Nephron (organoid): Measurements from ENCODE around the gene CFAP119.

Experiments
- H3K27ac Mint-ChIP-seq, 3 experiments: 2 replicates each; pipeline ENCODE4 v1.8.0; 2020; ENCODE audit warnings: mixed read lengths in 3 of 3, mild to moderate bottlenecking in 2 of 3, moderate library complexity in 1 of 3
- H3K27me3 Mint-ChIP-seq: 2 replicates; pipeline ENCODE4 v1.8.0; 2021; ENCODE audit warnings: low read depth, mild to moderate bottlenecking, moderate library complexity, mixed read lengths
- H3K36me3 Mint-ChIP-seq: 2 replicates; pipeline ENCODE4 v1.8.0; 2020; ENCODE audit warnings: low read depth, mixed read lengths
- H3K4me1 Mint-ChIP-seq: 2 replicates; pipeline ENCODE4 v1.8.0; 2020; ENCODE audit warnings: mixed read lengths
- H3K4me3 Mint-ChIP-seq, 3 experiments: 2 replicates each; pipeline ENCODE4 v1.8.0; 2020; ENCODE audit warnings: mild to moderate bottlenecking in 3 of 3, mixed read lengths in 3 of 3, moderate library complexity in 2 of 3
- H3K9me3 Mint-ChIP-seq: 2 replicates; pipeline ENCODE4 v1.8.0; 2020; ENCODE audit warnings: mixed read lengths
- TF ChIP-seq, protein P1 (sequence below), 3 experiments: fragments of 200-600 bp; sonication (generic); IDR thresholded peaks; one replicate each; pipeline ENCODE4 v1.5.0; 2021; ENCODE audit warnings: antibody characterized with exemption in 3 of 3; ENCODE audit not compliant: unreplicated experiment in 3 of 3

The CFAP119 gene

DNA sequence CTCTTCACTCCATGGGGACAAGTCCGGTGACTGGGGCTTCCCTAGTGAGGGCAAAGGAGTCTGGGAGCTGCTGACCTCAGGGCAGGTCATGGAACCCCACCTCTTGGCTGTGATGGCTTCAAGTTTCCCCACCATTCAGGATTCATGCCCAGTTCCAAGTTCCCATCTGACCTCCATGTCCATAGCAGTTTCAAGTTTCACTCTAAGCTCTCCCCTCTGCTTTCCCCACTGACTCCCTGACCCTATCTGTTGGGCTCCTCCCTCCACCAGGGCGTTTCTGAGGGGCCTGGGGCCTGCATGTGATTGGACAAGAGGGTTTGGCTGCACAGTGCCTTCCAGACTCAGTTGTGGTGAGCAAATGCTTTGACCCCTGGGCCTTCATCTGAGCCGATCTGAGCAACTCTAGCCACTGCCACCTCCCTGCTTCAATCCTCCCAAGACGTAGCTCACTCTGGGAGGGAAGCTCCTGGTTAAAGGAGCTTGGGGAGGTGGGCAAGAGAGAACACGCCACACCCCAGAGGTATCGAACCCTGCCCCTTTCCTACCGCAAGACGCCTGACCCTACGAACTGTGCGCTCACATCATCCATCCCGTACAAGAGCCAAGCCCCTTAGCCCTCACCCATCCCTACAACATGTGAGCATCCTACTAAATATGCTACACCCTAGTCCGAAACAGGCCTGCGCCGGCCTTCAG lies 16.8 kb upstream of the CFAP119 start:
- H3K36me3 Mint-ChIP-seq, result peaks cover 29% of the 10 kb centered on the region
- H3K27ac Mint-ChIP-seq, result peak overlapping the region; percentile 63 to 92 (median 75)
- no peaks in the 10 kb centered on the region for H3K27me3 Mint-ChIP-seq
- H3K4me3 Mint-ChIP-seq, result peak overlapping the region; percentile 61 to 91 (median 73)
- no peaks in the 10 kb centered on the region for H3K9me3 Mint-ChIP-seq
- TF ChIP-seq, protein P1, sequence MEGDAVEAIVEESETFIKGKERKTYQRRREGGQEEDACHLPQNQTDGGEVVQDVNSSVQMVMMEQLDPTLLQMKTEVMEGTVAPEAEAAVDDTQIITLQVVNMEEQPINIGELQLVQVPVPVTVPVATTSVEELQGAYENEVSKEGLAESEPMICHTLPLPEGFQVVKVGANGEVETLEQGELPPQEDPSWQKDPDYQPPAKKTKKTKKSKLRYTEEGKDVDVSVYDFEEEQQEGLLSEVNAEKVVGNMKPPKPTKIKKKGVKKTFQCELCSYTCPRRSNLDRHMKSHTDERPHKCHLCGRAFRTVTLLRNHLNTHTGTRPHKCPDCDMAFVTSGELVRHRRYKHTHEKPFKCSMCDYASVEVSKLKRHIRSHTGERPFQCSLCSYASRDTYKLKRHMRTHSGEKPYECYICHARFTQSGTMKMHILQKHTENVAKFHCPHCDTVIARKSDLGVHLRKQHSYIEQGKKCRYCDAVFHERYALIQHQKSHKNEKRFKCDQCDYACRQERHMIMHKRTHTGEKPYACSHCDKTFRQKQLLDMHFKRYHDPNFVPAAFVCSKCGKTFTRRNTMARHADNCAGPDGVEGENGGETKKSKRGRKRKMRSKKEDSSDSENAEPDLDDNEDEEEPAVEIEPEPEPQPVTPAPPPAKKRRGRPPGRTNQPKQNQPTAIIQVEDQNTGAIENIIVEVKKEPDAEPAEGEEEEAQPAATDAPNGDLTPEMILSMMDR (IDR thresholded peaks at IDR 0.05; ENCODE audit: unreplicated experiment in 3 of 3), result no peak
- peaks cover 27% of the 10 kb centered on the region for H3K4me1 Mint-ChIP-seq

DNA sequence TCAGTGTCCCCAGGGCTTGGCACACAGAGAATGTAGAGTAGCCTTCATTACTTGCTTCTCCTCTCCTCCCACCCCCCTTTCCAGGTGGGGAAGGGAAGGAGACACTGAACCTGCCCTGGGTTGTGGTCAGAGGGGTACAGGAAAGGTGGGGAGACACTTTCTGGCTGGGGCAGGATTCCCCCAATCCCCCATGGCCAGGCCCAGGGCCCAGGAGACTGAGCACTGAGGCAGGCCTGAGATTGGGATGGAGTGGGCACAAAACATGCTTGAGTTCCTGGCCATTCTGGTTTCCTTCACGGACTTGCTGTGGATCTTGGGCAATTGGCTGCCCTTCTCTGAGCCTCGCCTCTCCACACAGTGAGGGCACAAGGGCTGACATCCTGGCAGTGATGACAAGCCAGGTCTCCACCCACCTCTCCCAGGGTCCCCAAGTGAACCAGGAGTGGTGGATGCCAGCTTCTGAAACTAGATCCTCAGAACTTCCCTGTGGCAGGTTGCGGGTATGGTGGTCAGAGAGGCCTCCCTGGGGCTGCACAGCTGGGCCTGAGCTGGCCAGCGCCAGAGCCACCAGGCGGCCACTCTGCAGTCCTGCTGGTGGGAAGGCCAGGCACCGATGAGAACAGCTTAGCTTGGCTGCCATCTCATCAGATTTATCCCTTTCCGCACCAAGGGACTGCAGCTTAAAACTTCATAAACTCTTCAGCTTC lies 15.9 kb upstream of the CFAP119 start:
- Mint-ChIP-seq H3K4me1 (peaks cover 27% of the 10 kb centered on the region), H3K9me3 (no peaks in the 10 kb centered on the region), H3K27me3 (no peaks in the 10 kb centered on the region), H3K27ac (peak overlapping the region; percentile 72 to 92 (median 75)), H3K4me3 (peak overlapping the region; percentile 88 to 91 (median 89)), H3K36me3 (peaks cover 28% of the 10 kb centered on the region)
- TF ChIP-seq, protein P1 (IDR thresholded peaks at IDR 0.05; ENCODE audit: unreplicated experiment in 3 of 3), result no peak

DNA sequence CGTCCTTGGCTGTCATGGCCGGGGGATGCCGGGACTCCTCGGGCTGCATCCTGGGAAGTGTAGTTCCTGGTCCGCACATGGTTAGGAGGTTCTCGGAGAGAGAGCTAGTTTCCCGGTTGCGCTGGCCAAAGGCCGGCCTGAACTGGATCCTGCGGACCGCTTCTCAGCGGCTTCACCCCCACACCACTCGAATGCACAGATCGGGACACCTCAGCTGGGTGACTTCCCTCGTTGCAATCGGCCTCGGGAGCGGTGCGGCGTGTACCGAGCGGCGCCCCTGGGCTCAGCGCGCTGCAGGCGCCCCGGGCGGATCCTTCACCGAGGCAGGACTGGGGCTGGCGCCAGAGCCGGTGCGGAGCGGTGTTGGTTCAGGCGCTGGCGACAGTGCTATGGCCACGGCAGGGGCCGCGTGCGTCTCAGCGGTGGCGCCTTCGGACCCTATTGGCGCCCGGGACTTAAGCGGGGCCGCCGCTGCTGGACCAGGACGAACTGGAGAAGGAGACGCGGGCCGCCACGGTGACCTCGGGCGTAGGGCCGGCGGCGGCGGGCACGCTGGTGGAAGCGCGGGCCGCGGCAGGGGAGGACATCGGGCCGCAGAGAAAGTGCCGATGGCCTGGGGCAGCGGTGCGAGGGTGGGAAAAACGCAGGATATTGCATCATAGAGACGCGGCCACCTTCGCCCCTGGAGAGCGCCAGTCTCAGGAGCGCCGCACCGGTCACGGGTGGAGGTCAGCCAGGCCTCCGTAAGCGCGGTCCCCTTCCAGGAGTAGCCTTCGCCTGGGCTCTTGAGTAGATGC lies 13.7 kb upstream of the CFAP119 start:
- Mint-ChIP-seq H3K4me3 (peak overlapping the region; percentile 88 to 99 (median 99)), H3K27ac (peak overlapping the region; percentile 94 to 97 (median 95)), H3K36me3 (peaks cover 30% of the 10 kb centered on the region), H3K27me3 (no peaks in the 10 kb centered on the region), H3K9me3 (no peaks in the 10 kb centered on the region), H3K4me1 (peaks cover 27% of the 10 kb centered on the region)
- TF ChIP-seq, protein P1 (IDR thresholded peaks at IDR 0.05; ENCODE audit: unreplicated experiment in 3 of 3), result no peak

DNA sequence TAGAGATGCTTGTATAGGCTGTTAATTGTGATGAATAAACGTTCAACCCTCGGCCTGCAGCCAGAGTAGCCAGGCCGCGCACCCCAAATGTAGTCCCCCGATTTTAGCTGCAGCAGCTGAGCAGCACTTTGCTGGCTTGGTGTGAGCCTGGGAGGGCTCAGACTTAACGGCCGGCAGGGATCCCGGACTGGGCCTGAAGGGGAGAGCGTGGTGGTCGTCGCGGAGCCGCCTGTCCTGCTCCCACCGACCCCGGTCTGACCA lies 13.2 kb upstream of the CFAP119 start:
- Mint-ChIP-seq H3K36me3 (peaks cover 30% of the 10 kb centered on the region), H3K4me1 (peaks cover 27% of the 10 kb centered on the region), H3K4me3 (peak overlapping the region; percentile 88 to 99 (median 99)), H3K27me3 (no peaks in the 10 kb centered on the region), H3K9me3 (no peaks in the 10 kb centered on the region), H3K27ac (peak overlapping the region; percentile 94 to 97 (median 95))
- TF ChIP-seq, protein P1 (IDR thresholded peaks at IDR 0.05; ENCODE audit: unreplicated experiment in 3 of 3), result no peak

DNA sequence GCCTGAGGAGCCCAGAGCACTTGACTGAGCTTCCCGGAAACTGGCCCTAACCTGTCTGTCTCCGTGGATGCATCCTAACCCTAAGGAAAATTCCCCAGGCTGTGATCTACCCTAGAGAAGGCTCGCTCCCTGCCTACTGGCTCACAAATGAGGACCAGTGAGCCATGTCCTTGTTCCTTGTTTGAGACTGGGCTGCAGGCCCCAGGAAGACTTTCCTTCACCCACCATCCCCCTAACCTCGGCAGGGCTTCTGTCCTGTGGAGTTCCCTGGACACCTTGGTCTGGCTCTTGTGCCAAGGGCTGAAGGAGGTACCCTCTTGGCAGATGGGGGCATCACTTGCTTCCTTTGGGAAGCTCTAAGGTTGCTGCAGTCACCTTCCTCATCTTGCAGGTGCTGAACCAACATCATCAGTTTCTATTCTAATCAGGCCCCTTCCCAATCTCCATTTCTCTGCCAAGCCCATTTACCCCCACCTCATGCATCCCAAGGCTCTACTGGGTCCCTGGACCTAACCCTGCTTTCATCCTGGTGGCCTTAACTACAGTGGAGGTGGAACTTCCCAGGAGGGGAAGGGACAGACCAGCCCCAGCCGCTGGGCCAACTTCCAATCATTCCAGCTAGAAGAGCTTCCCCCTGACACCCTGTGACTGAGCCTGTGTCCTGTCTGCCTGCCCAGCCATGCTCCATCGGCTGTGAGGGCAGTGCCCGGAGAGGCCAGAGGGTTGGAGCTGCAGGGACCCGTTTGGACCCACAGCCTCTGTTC lies 12.7 kb upstream of the CFAP119 start:
- TF ChIP-seq, protein P1 (IDR thresholded peaks at IDR 0.05; ENCODE audit: unreplicated experiment in 3 of 3), result no peak
- no peaks in the 10 kb centered on the region for H3K9me3 Mint-ChIP-seq

More for the DNA sequence above, 12.7 kb upstream of the CFAP119 start:
- Mint-ChIP-seq H3K36me3 (peaks cover 33% of the 10 kb centered on the region), H3K27me3 (no peaks in the 10 kb centered on the region), H3K4me1 (peaks cover 27% of the 10 kb centered on the region), H3K4me3 (peak overlapping the region; percentile 88 to 99 (median 99)), H3K27ac (peak overlapping the region; percentile 94 to 97 (median 95))
